ENCODE results near the gene CCDC198.
A peak's percentile ranks its signal among the peaks of the same experiment; 100 is the strongest.

The CCDC198 gene

GRCh38 chr14:57495416-57495815 lies 1.8 kb upstream of the CCDC198 start:
- Histone ChIP-seq H3K4me1 (ENCODE audit: control insufficient read depth, insufficient read depth, low read length) (peaks cover 20% of the 10 kb centered on the region), H3K9me3 (ENCODE audit: control insufficient read depth, low read length) (no peaks in the 10 kb centered on the region), H3K36me3 (ENCODE audit: control insufficient read depth, insufficient read depth, low read length, severe bottlenecking) (no peaks in the 10 kb centered on the region), H3K27me3 (replicated peaks; ENCODE audit: control insufficient read depth, insufficient read depth, low read length) (no peaks in the 10 kb centered on the region), H3K9ac (ENCODE audit: low read length) (no peak overlapping the region), H3K4me3 (ENCODE audit: low read length) (no peak overlapping the region)
- DNase-seq (ENCODE audit: low read depth), result no peak

- Histone ChIP-seq H3K4me1 (ENCODE audit: control insufficient read depth, insufficient read depth, low read length) (peaks cover 23% of the 10 kb centered on the region), H3K36me3 (ENCODE audit: control insufficient read depth, insufficient read depth, low read length, severe bottlenecking) (no peaks in the 10 kb centered on the region), H3K27me3 (replicated peaks; ENCODE audit: control insufficient read depth, insufficient read depth, low read length) (no peaks in the 10 kb centered on the region), H3K9ac (ENCODE audit: low read length) (no peak overlapping the region), H3K9me3 (ENCODE audit: control insufficient read depth, low read length) (no peaks in the 10 kb centered on the region), H3K4me3 (ENCODE audit: low read length) (peak overlapping the region; percentile 24)
- DNase-seq (ENCODE audit: low read depth), result peak; percentile 43
Measured at GRCh38 chr14:57492859-57493258, 798 bp downstream of the CCDC198 start.

GRCh38 chr14:57491640-57492039 lies 2.0 kb downstream of the CCDC198 start:
- Histone ChIP-seq H3K36me3 (ENCODE audit: control insufficient read depth, insufficient read depth, low read length, severe bottlenecking) (no peaks in the 10 kb centered on the region), H3K4me3 (ENCODE audit: low read length) (no peak overlapping the region), H3K4me1 (ENCODE audit: control insufficient read depth, insufficient read depth, low read length) (peaks cover 33% of the 10 kb centered on the region), H3K9me3 (ENCODE audit: control insufficient read depth, low read length) (no peaks in the 10 kb centered on the region), H3K27me3 (replicated peaks; ENCODE audit: control insufficient read depth, insufficient read depth, low read length) (no peaks in the 10 kb centered on the region), H3K9ac (ENCODE audit: low read length) (no peak overlapping the region)
- no peak for DNase-seq (ENCODE audit: low read depth)

GRCh38 chr14:57487771-57488170 lies 5.9 kb downstream of the CCDC198 start:
- H3K9me3 ChIP-seq (ENCODE audit: control insufficient read depth, low read length), result no peaks in the 10 kb centered on the region
- DNase-seq (ENCODE audit: low read depth), result peak; percentile 2
- H3K4me1 ChIP-seq (ENCODE audit: control insufficient read depth, insufficient read depth, low read length), result peaks cover 21% of the 10 kb centered on the region
- no peaks in the 10 kb centered on the region for H3K36me3 ChIP-seq (ENCODE audit: control insufficient read depth, insufficient read depth, low read length, severe bottlenecking)
- peaks cover 7% of the 10 kb centered on the region for H3K27me3 ChIP-seq (replicated peaks; ENCODE audit: control insufficient read depth, insufficient read depth, low read length)
- no peak overlapping the region for H3K9ac ChIP-seq (ENCODE audit: low read length)
- no peak overlapping the region for H3K4me3 ChIP-seq (ENCODE audit: low read length)

GRCh38 chr14:57486767-57487379 lies 6.8 kb downstream of the CCDC198 start:
- no peaks in the 10 kb centered on the region for H3K36me3 ChIP-seq (ENCODE audit: control insufficient read depth, insufficient read depth, low read length, severe bottlenecking)
- peak; percentile 68 for DNase-seq (ENCODE audit: low read depth)
- H3K4me3 ChIP-seq (ENCODE audit: low read length), result no peak overlapping the region
- no peak overlapping the region for H3K9ac ChIP-seq (ENCODE audit: low read length)
- H3K9me3 ChIP-seq (ENCODE audit: control insufficient read depth, low read length), result no peaks in the 10 kb centered on the region
- peaks cover 7% of the 10 kb centered on the region for H3K27me3 ChIP-seq (replicated peaks; ENCODE audit: control insufficient read depth, insufficient read depth, low read length)
- peaks cover 13% of the 10 kb centered on the region for H3K4me1 ChIP-seq (ENCODE audit: control insufficient read depth, insufficient read depth, low read length)

GRCh38 chr14:57485635-57486034 lies 8.0 kb downstream of the CCDC198 start:
- Histone ChIP-seq H3K9ac (ENCODE audit: low read length) (no peak overlapping the region), H3K4me1 (ENCODE audit: control insufficient read depth, insufficient read depth, low read length) (peaks cover 21% of the 10 kb centered on the region), H3K36me3 (ENCODE audit: control insufficient read depth, insufficient read depth, low read length, severe bottlenecking) (no peaks in the 10 kb centered on the region), H3K9me3 (ENCODE audit: control insufficient read depth, low read length) (no peaks in the 10 kb centered on the region), H3K4me3 (ENCODE audit: low read length) (no peak overlapping the region), H3K27me3 (replicated peaks; ENCODE audit: control insufficient read depth, insufficient read depth, low read length) (peaks cover 7% of the 10 kb centered on the region)
- no peak for DNase-seq (ENCODE audit: low read depth)

- DNase-seq (ENCODE audit: low read depth), result no peak
- H3K36me3 ChIP-seq (ENCODE audit: control insufficient read depth, insufficient read depth, low read length, severe bottlenecking), result no peaks in the 10 kb centered on the region
- H3K9ac ChIP-seq (ENCODE audit: low read length), result no peak overlapping the region
- H3K9me3 ChIP-seq (ENCODE audit: control insufficient read depth, low read length), result no peaks in the 10 kb centered on the region
- no peak overlapping the region for H3K4me3 ChIP-seq (ENCODE audit: low read length)
- peaks cover 23% of the 10 kb centered on the region for H3K4me1 ChIP-seq (ENCODE audit: control insufficient read depth, insufficient read depth, low read length)
- peaks cover 7% of the 10 kb centered on the region for H3K27me3 ChIP-seq (replicated peaks; ENCODE audit: control insufficient read depth, insufficient read depth, low read length)
Measured at GRCh38 chr14:57482120-57482519, 11.5 kb downstream of the CCDC198 start.

GRCh38 chr14:57480051-57480450 lies 13.6 kb downstream of the CCDC198 start:
- H3K4me1 ChIP-seq (ENCODE audit: control insufficient read depth, insufficient read depth, low read length), result peaks cover 21% of the 10 kb centered on the region
- H3K9ac ChIP-seq (ENCODE audit: low read length), result no peak overlapping the region
- DNase-seq (ENCODE audit: low read depth), result peak; percentile 42
- no peaks in the 10 kb centered on the region for H3K36me3 ChIP-seq (ENCODE audit: control insufficient read depth, insufficient read depth, low read length, severe bottlenecking)
- no peaks in the 10 kb centered on the region for H3K9me3 ChIP-seq (ENCODE audit: control insufficient read depth, low read length)
- H3K4me3 ChIP-seq (ENCODE audit: low read length), result no peak overlapping the region
- peaks cover 7% of the 10 kb centered on the region for H3K27me3 ChIP-seq (replicated peaks; ENCODE audit: control insufficient read depth, insufficient read depth, low read length)

- no peak overlapping the region for H3K9ac ChIP-seq (ENCODE audit: low read length)
- H3K4me3 ChIP-seq (ENCODE audit: low read length), result no peak overlapping the region
- DNase-seq (ENCODE audit: low read depth), result no peak
- H3K36me3 ChIP-seq (ENCODE audit: control insufficient read depth, insufficient read depth, low read length, severe bottlenecking), result no peaks in the 10 kb centered on the region
- H3K4me1 ChIP-seq (ENCODE audit: control insufficient read depth, insufficient read depth, low read length), result peaks cover 21% of the 10 kb centered on the region
- no peaks in the 10 kb centered on the region for H3K9me3 ChIP-seq (ENCODE audit: control insufficient read depth, low read length)
- H3K27me3 ChIP-seq (replicated peaks; ENCODE audit: control insufficient read depth, insufficient read depth, low read length), result peaks cover 7% of the 10 kb centered on the region
Measured at GRCh38 chr14:57479197-57479596, 14.5 kb downstream of the CCDC198 start.

GRCh38 chr14:57478050-57478449 lies 15.6 kb downstream of the CCDC198 start:
- Histone ChIP-seq H3K4me3 (ENCODE audit: low read length) (no peak overlapping the region), H3K9me3 (ENCODE audit: control insufficient read depth, low read length) (no peaks in the 10 kb centered on the region), H3K9ac (ENCODE audit: low read length) (no peak overlapping the region), H3K4me1 (ENCODE audit: control insufficient read depth, insufficient read depth, low read length) (peaks cover 21% of the 10 kb centered on the region), H3K36me3 (ENCODE audit: control insufficient read depth, insufficient read depth, low read length, severe bottlenecking) (no peaks in the 10 kb centered on the region), H3K27me3 (replicated peaks; ENCODE audit: control insufficient read depth, insufficient read depth, low read length) (peaks cover 3% of the 10 kb centered on the region)
- DNase-seq (ENCODE audit: low read depth), result no peak

GRCh38 chr14:57470909-57471308 lies 22.7 kb downstream of the CCDC198 start:
- Histone ChIP-seq H3K36me3 (ENCODE audit: control insufficient read depth, insufficient read depth, low read length, severe bottlenecking) (no peaks in the 10 kb centered on the region), H3K4me1 (ENCODE audit: control insufficient read depth, insufficient read depth, low read length) (no peaks in the 10 kb centered on the region), H3K4me3 (ENCODE audit: low read length) (no peak overlapping the region), H3K27me3 (replicated peaks; ENCODE audit: control insufficient read depth, insufficient read depth, low read length) (no peaks in the 10 kb centered on the region), H3K9me3 (ENCODE audit: control insufficient read depth, low read length) (no peaks in the 10 kb centered on the region), H3K9ac (ENCODE audit: low read length) (no peak overlapping the region)
- no peak for DNase-seq (ENCODE audit: low read depth)
